Mesenchymal stem cell (in vitro differentiated cells and primary cell): ENCODE measurements around the gene ASB18.
"Not testable (repeated sequence)": the region's sequence is repeated elsewhere in the genome, so short reads cannot be mapped to it uniquely, and the experiment has no call there.

Source experiments
- DNase-seq: peaks from one replicate; pipeline ENCODE4 v3.0.0-alpha.2; 2013
- H2AFZ ChIP-seq: one replicate; pipeline ENCODE4 v1.6.1; 2013; ENCODE audit warnings: low read depth, mild to moderate bottlenecking, control low read depth, inconsistent platforms, low read length, moderate library complexity
- H2AK5ac ChIP-seq: 2 replicates; pipeline ENCODE4 v1.6.1; 2013; ENCODE audit warnings: low read length, moderate library complexity, mild to moderate bottlenecking, inconsistent platforms; ENCODE audit not compliant: severe bottlenecking
- H2BK120ac ChIP-seq: one replicate; pipeline ENCODE4 v1.6.1; 2013; ENCODE audit warnings: low read depth, mild to moderate bottlenecking, inconsistent platforms, low read length, moderate library complexity
- H2BK12ac ChIP-seq, 2 experiments: one replicate each; pipeline ENCODE4 v1.6.1; 2013; ENCODE audit warnings: inconsistent platforms in 2 of 2, low read length in 2 of 2, mild to moderate bottlenecking in 2 of 2, moderate library complexity in 2 of 2, control low read depth in 1 of 2
- H2BK15ac ChIP-seq: one replicate; pipeline ENCODE4 v1.6.1; 2013; ENCODE audit warnings: mild to moderate bottlenecking, low read depth, inconsistent platforms; ENCODE audit not compliant: poor library complexity, severe bottlenecking
- H2BK5ac ChIP-seq: 2 replicates; pipeline ENCODE4 v1.6.1; 2013; ENCODE audit warnings: low read depth, mild to moderate bottlenecking, low read length, control low read depth, inconsistent platforms; ENCODE audit not compliant: poor library complexity, severe bottlenecking
- H3K14ac ChIP-seq, 2 experiments: one replicate each; pipeline ENCODE4 v1.6.1; 2013; ENCODE audit warnings: inconsistent platforms in 2 of 2, low read length in 2 of 2, control low read depth in 1 of 2, mild to moderate bottlenecking in 1 of 2, moderate library complexity in 1 of 2
- H3K18ac ChIP-seq, 2 experiments: one replicate each; pipeline ENCODE4 v1.6.1; 2013; ENCODE audit warnings: inconsistent platforms in 2 of 2, low read length in 2 of 2, control low read depth in 1 of 2, low read depth in 1 of 2, mild to moderate bottlenecking in 1 of 2
- H3K23ac ChIP-seq, 2 experiments: one replicate each; pipeline ENCODE4 v1.6.1; 2013; ENCODE audit warnings: inconsistent platforms in 2 of 2, low read length in 2 of 2, mild to moderate bottlenecking in 2 of 2, moderate library complexity in 2 of 2, control low read depth in 1 of 2
- H3K27ac ChIP-seq: 2 replicates; pipeline ENCODE4 v1.5.1; 2013; ENCODE audit warnings: mild to moderate bottlenecking, moderate library complexity, low read length, control low read depth, inconsistent platforms; ENCODE audit not compliant: poor library complexity, severe bottlenecking
- H3K27me3 ChIP-seq, 2 experiments: 2 replicates each; pipeline versions ENCODE4 v1.6.1 to v1.7.0; 2013; ENCODE audit warnings: low read length in 2 of 2, mild to moderate bottlenecking in 2 of 2, moderate library complexity in 2 of 2, control low read depth in 1 of 2, inconsistent platforms in 1 of 2; ENCODE audit not compliant: control insufficient read depth in 1 of 2, insufficient read depth in 1 of 2
- H3K36me3 ChIP-seq, 2 experiments: 2 replicates each; pipeline versions ENCODE4 v1.6.1 to v1.7.0; 2013; ENCODE audit warnings: low read length in 2 of 2, control low read depth in 1 of 2, inconsistent platforms in 1 of 2, low read depth in 1 of 2, mild to moderate bottlenecking in 1 of 2; ENCODE audit not compliant: insufficient read depth in 2 of 2, control insufficient read depth in 1 of 2
- H3K4ac ChIP-seq, 2 experiments: one replicate each; pipeline ENCODE4 v1.6.1; 2013; ENCODE audit warnings: inconsistent platforms in 2 of 2, low read length in 2 of 2, mild to moderate bottlenecking in 2 of 2, moderate library complexity in 2 of 2, control low read depth in 1 of 2, low read depth in 1 of 2
- H3K4me1 ChIP-seq: 2 replicates; pipeline ENCODE4 v1.6.1; 2013; ENCODE audit warnings: low read depth, low read length, control low read depth; ENCODE audit not compliant: control insufficient read depth, insufficient read depth
- H3K4me2 ChIP-seq: 2 replicates; pipeline ENCODE4 v1.6.1; 2013; ENCODE audit warnings: low read length, mild to moderate bottlenecking, inconsistent platforms; ENCODE audit not compliant: poor library complexity, severe bottlenecking
- H3K4me3 ChIP-seq, 2 experiments: 2 replicates each; pipeline versions ENCODE4 v1.5.1 to v1.7.0; 2013; ENCODE audit warnings: low read length in 2 of 2, mild to moderate bottlenecking in 2 of 2, control low read depth in 1 of 2, low read depth in 1 of 2; ENCODE audit not compliant: insufficient read depth in 1 of 2
- H3K79me1 ChIP-seq: replicated peaks from 2 replicates; pipeline ENCODE4 v1.6.1; 2013; ENCODE audit warnings: mild to moderate bottlenecking, control low read depth, low read length, inconsistent platforms; ENCODE audit not compliant: poor library complexity, severe bottlenecking
- H3K9ac ChIP-seq: 2 replicates; pipeline ENCODE4 v1.7.0; 2013; ENCODE audit warnings: mild to moderate bottlenecking, low read length, moderate library complexity
- H3K9me3 ChIP-seq: 2 replicates; pipeline ENCODE4 v1.7.0; 2013; ENCODE audit warnings: mild to moderate bottlenecking, low read length; ENCODE audit not compliant: control insufficient read depth
- H4K8ac ChIP-seq: one replicate; pipeline ENCODE4 v1.6.1; 2013; ENCODE audit warnings: inconsistent platforms, mild to moderate bottlenecking, low read length, moderate library complexity
- H4K91ac ChIP-seq: one replicate; pipeline ENCODE4 v1.6.1; 2013; ENCODE audit warnings: mild to moderate bottlenecking, low read length, inconsistent platforms
- WGBS: methylation state at CpG from one replicate; pipeline ENCODE4 v1.1.7; 2013; ENCODE audit warnings: mixed read lengths; 5-methylcytosine and 5-hydroxymethylcytosine counted together

Gene ASB18

DNA sequence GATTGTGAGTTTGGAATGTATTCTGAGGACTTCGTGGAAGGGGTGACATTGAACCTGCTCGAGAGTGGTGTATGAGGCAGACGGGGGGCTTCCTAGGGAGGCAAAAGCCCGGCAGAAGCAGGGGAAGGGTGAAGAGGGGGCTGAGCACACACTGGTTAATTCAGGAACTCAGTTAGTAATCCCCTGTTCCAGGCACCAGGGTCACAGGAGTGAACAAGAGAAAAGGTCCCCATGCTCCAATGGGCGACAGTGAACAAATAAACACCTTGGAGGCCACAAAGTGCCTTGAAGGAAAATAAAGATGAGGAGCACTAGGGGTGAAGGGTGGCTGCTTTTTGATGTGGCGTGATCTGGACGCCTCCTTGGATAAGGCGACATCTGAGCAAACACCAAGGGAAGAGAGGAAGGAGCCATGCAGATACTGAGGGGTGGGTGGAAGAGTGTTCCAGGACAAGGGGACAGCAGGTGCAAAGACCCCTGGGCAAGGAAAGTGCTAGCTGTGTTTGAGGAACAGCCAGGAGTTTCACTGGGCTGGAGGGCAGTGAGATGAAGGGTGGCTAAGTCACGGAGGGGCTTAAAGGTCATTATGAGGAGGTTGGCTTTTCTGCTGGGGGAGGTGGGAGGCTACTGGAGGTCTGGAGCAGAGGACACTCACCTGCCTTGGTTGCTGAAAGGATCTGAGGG lies 26.7 kb upstream of the ASB18 start:
- Histone ChIP-seq H2BK120ac (no peak overlapping the region), H3K23ac (no peak overlapping the region), H3K27ac (no peak overlapping the region), H3K9me3 (no peaks in the 10 kb centered on the region), H2BK5ac (no peak overlapping the region), H3K9ac (no peak overlapping the region), H3K4me2 (no peak overlapping the region), H3K4me3 (no peak overlapping the region), H3K18ac (no peak overlapping the region), H3K36me3 (no peaks in the 10 kb centered on the region), H4K8ac (no peak overlapping the region), H3K4ac (no peak overlapping the region), H3K4me1 (peaks cover 5% of the 10 kb centered on the region), H4K91ac (no peak overlapping the region), H2AK5ac (no peak overlapping the region), H2AFZ (no peak overlapping the region), H3K79me1 (no peaks in the 10 kb centered on the region), H3K14ac (no peak overlapping the region), H2BK12ac (no peak overlapping the region), H3K27me3 (peaks cover 11 to 45% of the 10 kb centered on the region in 2 experiments), H2BK15ac (no peak overlapping the region)
- DNase-seq, result no peak
- 76% methylated on average over 9 of the region's 9 CpGs for WGBS

DNA sequence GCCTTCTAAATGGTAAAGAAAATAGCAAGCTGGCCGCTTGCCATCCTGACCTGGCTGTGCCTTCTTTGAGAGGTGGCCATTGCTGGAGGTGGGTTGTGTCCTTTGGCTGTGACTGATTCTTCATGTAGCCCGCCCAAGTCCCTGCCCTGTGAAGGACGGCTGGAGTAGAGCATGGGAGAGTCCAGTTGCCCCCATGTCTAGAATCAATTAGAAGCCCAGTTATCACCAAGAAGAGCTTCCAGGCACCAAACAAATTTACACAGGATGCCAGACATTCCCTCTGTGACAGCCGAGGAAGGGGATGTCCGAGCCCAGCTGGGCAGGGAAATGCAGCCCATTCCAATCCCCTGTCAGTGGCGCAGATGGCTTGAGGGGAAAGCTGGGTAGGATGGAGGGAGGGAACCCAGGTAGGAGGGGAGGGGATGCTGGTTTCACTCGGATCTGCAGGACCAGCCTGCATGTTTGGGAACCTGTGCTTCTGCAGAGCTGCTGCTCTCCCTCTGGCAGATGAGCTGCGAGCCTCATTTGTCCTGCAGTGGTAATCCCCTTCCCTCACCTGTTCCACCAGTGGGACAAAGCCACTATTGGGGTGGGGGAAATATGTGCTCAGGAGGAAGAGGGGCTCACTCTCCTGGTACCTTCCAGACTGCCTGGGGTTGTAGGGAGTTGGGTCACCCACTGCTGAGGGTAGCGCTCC lies 25.7 kb upstream of the ASB18 start:
- Histone ChIP-seq H3K14ac (no peak overlapping the region), H2AFZ (no peak overlapping the region), H4K8ac (no peak overlapping the region), H3K4ac (no peak overlapping the region), H3K9me3 (no peaks in the 10 kb centered on the region), H2BK120ac (no peak overlapping the region), H3K4me3 (no peak overlapping the region), H3K36me3 (no peaks in the 10 kb centered on the region), H4K91ac (no peak overlapping the region), H3K23ac (no peak overlapping the region), H3K4me2 (no peak overlapping the region), H3K4me1 (peaks cover 5% of the 10 kb centered on the region), H3K27ac (no peak overlapping the region), H3K27me3 (peaks cover 11 to 40% of the 10 kb centered on the region in 2 experiments), H2BK12ac (no peak overlapping the region), H2BK15ac (no peak overlapping the region), H2AK5ac (no peak overlapping the region), H3K9ac (no peak overlapping the region), H3K18ac (no peak overlapping the region), H3K79me1 (no peaks in the 10 kb centered on the region), H2BK5ac (no peak overlapping the region)
- 70% methylated on average over 8 of the region's 9 CpGs for WGBS
- no peak for DNase-seq

DNA sequence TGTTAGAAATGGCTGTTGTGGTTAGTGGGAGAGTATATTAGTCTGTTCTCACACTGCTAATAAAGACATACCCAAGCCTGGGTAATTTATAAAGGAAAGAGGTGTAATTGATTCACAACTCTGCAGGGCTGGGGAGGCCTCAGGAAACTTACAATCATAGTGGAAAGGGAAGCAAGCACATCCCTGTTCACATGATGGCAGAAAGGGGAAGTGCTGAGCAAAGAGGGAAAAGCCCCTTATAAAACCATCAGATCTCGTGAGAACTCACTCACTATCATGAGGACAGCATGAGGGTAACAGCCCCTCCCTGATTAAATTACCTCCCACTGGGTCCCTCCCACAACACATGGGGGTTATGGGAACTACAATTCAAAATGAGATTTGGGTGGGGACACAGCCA lies 24.2 kb upstream of the ASB18 start:
- H3K27ac ChIP-seq, H3K14ac ChIP-seq, H2BK15ac ChIP-seq, H4K91ac ChIP-seq, H3K4me2 ChIP-seq, H3K4me1 ChIP-seq, H2BK12ac ChIP-seq, H3K9me3 ChIP-seq, H2BK120ac ChIP-seq, H2AK5ac ChIP-seq, H3K4me3 ChIP-seq, H3K36me3 ChIP-seq, H3K23ac ChIP-seq, DNase-seq, H4K8ac ChIP-seq, H3K79me1 ChIP-seq, H2BK5ac ChIP-seq, H3K18ac ChIP-seq, H2AFZ ChIP-seq, H3K4ac ChIP-seq, H3K9ac ChIP-seq: not testable (repeated sequence)
- H3K27me3 ChIP-seq, result peaks cover 11 to 37% of the 10 kb centered on the region in 2 experiments
- WGBS, result no CpG with 5 or more reads among the region's 1 CpG

DNA sequence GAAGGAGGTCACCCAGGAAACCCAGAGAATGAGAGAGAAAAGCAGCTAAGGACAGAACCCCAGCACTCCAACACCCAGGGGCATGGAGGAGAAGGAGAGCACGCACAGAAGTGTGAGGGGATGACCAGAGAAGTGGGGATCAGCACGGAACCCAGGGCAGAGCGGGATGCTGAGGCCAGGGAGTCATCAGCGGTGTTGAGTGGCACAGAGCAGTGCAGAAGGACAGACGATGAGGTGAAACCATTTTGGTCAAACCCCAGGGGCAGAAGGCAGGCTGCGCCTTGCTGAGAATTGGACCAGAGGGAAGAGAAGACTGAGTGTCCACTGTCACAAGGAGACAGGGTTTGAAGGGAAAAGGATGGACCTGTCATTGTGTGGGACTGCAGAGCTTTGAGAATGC lies 23.4 kb upstream of the ASB18 start:
- peaks cover 11 to 34% of the 10 kb centered on the region in 2 experiments for H3K27me3 ChIP-seq
- no peak overlapping the region for H2AK5ac ChIP-seq
- DNase-seq, result no peak
- H3K14ac ChIP-seq, result no peak overlapping the region
- H3K79me1 ChIP-seq, result no peaks in the 10 kb centered on the region
- H2BK12ac ChIP-seq, result no peak overlapping the region
- no peak overlapping the region for H3K23ac ChIP-seq
- no peak overlapping the region for H3K18ac ChIP-seq
- H3K27ac ChIP-seq, result no peak overlapping the region
- H4K91ac ChIP-seq, result no peak overlapping the region
- H3K4ac ChIP-seq, result no peak overlapping the region
- no peaks in the 10 kb centered on the region for H3K9me3 ChIP-seq
- H3K9ac ChIP-seq, result no peak overlapping the region
- WGBS, result 83% methylated on average over 6 of the region's 6 CpGs
- H2AFZ ChIP-seq, result no peak overlapping the region
- no peak overlapping the region for H2BK120ac ChIP-seq
- no peak overlapping the region for H2BK15ac ChIP-seq
- H4K8ac ChIP-seq, result no peak overlapping the region
- peaks cover 5% of the 10 kb centered on the region for H3K4me1 ChIP-seq
- H3K4me2 ChIP-seq, result no peak overlapping the region
- no peak overlapping the region for H2BK5ac ChIP-seq
- H3K4me3 ChIP-seq, result no peak overlapping the region
- no peaks in the 10 kb centered on the region for H3K36me3 ChIP-seq
